Measurements from ENCODE around the gene SPACA1.

DNA sequence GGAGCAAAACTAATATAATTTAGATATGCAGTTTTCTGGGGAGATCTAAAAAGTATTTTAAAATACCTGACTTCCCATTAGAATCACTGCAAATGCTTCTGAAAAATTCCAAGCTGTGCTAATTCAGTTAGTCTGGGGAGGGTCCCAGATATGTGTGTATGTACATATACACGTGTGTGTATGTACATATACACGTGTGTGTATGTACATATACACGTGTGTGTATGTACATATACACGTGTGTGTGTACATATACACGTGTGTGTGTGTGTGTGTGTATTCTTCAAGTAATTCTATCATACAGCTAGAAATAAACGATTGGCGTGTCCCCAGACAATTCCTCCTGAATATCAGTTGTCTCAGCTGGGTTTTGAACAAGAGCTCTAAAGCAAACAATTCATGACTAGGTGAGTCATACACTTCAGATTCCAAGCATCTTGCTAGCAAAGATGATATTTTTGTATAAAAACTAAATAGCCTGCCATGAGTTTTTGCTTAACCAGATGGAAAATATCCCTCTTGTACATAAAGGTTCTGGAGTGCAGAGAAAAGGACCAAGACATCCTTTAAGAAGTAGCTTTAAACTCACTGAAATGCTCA lies 58.2 kb downstream of the SPACA1 start:
- TF ChIP-seq ZSCAN20 (CRISPR knock-in tag; IDR thresholded peaks at IDR 0.05), result no peak
- no peak for TF ChIP-seq CEBPB (IDR thresholded peaks at IDR 0.05)
- TF ChIP-seq, protein P1, sequence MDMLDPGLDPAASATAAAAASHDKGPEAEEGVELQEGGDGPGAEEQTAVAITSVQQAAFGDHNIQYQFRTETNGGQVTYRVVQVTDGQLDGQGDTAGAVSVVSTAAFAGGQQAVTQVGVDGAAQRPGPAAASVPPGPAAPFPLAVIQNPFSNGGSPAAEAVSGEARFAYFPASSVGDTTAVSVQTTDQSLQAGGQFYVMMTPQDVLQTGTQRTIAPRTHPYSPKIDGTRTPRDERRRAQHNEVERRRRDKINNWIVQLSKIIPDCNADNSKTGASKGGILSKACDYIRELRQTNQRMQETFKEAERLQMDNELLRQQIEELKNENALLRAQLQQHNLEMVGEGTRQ (IDR thresholded peaks at IDR 0.05), result no peak
- no peak for TF ChIP-seq ESRRA (IDR thresholded peaks at IDR 0.05; ENCODE audit: borderline replicate concordance, low read length)

All from A549 (cell line).